ENCODE data around the gene PTPN1.
"Not testable (repeated sequence)": the region's sequence is repeated elsewhere in the genome, so short reads cannot be mapped to it uniquely, and the experiment has no call there.

Gene PTPN1

GRCh38 chr20:50610212-50610718, 100.1 kb downstream of the PTPN1 start:
- DNase-seq (ENCODE audit: low read depth) = no peak

- no peak for DNase-seq (ENCODE audit: low read depth)
Measured at GRCh38 chr20:50611128-50611810, 101.1 kb downstream of the PTPN1 start.

GRCh38 chr20:50613438-50614169, 103.4 kb downstream of the PTPN1 start:
- no peak for DNase-seq (ENCODE audit: low read depth)

GRCh38 chr20:50615407-50615806, 105.2 kb downstream of the PTPN1 start:
- DNase-seq (ENCODE audit: low read depth) = no peak

- no peak for DNase-seq (ENCODE audit: low read depth)
Measured at GRCh38 chr20:50617022-50617421, 106.8 kb downstream of the PTPN1 start.

GRCh38 chr20:50618537-50618936, 108.4 kb downstream of the PTPN1 start:
- DNase-seq (ENCODE audit: low read depth) = no peak

GRCh38 chr20:50620459-50620858, 110.3 kb downstream of the PTPN1 start:
- not testable (repeated sequence) for DNase-seq (ENCODE audit: low read depth)

GRCh38 chr20:50621068-50621665, 111.0 kb downstream of the PTPN1 start:
- DNase-seq (ENCODE audit: low read depth) = no peak

GRCh38 chr20:50624351-50625016, 114.3 kb downstream of the PTPN1 start:
- no peak for DNase-seq (ENCODE audit: low read depth)

GRCh38 chr20:50625986-50626677, 115.9 kb downstream of the PTPN1 start:
- DNase-seq (ENCODE audit: low read depth) = peak; percentile 75

GRCh38 chr20:50627747-50628146, 117.6 kb downstream of the PTPN1 start:
- no peak for DNase-seq (ENCODE audit: low read depth)

- DNase-seq (ENCODE audit: low read depth) = no peak
Measured at GRCh38 chr20:50628332-50628731, 118.1 kb downstream of the PTPN1 start.

- DNase-seq (ENCODE audit: low read depth) = no peak
Measured at GRCh38 chr20:50628853-50629669, 118.9 kb downstream of the PTPN1 start.

GRCh38 chr20:50629670-50630045, 119.5 kb downstream of the PTPN1 start:
- no peak for DNase-seq (ENCODE audit: low read depth)

GRCh38 chr20:50630578-50631263, 120.5 kb downstream of the PTPN1 start:
- no peak for DNase-seq (ENCODE audit: low read depth)

GRCh38 chr20:50632236-50632635, 122.1 kb downstream of the PTPN1 start:
- no peak for DNase-seq (ENCODE audit: low read depth)

GRCh38 chr20:50632701-50633100, 122.5 kb downstream of the PTPN1 start:
- no peak for DNase-seq (ENCODE audit: low read depth)

GRCh38 chr20:50633361-50633760, 123.2 kb downstream of the PTPN1 start:
- no peak for DNase-seq (ENCODE audit: low read depth)

- no peak for DNase-seq (ENCODE audit: low read depth)
Measured at GRCh38 chr20:50634191-50634590, 124.0 kb downstream of the PTPN1 start.
